H4 (cell line): ENCODE measurements around the gene TNFAIP3. TPM values are rescaled to one million over a fixed set of nuclear protein-coding genes. Genes with fewer than 3 reads are reported as not detected.

Experiments
- DNase-seq: peaks from one replicate; pipeline ENCODE4 v3.0.0-alpha.2; 2015; ENCODE audit warnings: low spot score
- total RNA-seq: library from RNA; depleted of rRNA; stranded (reverse); fragments of >200 nt; shearing (Covaris generic); gene quantifications from 2 replicates; pipeline ENCODE4 v1.2.3, GENCODE V29; 2014

Gene TNFAIP3
- total RNA-seq, 1 experiment from 2014 or later, result 0.45 TPM

GRCh38 chr6:137864812-137865508, 2.1 kb upstream of the TNFAIP3 start:
- DNase-seq, result no peak

GRCh38 chr6:137866200-137866913, 702 bp upstream of the TNFAIP3 start:
- DNase-seq, result no peak

GRCh38 chr6:137867685-137868509, 838 bp downstream of the TNFAIP3 start:
- no peak for DNase-seq

- no peak for DNase-seq
Measured at GRCh38 chr6:137868721-137869548, 1.9 kb downstream of the TNFAIP3 start.

GRCh38 chr6:137869549-137870307, 2.7 kb downstream of the TNFAIP3 start:
- DNase-seq, result no peak

GRCh38 chr6:137870308-137870644, 3.2 kb downstream of the TNFAIP3 start:
- DNase-seq, result no peak

- DNase-seq, result no peak
Measured at GRCh38 chr6:137870744-137871247, 3.7 kb downstream of the TNFAIP3 start.

GRCh38 chr6:137871291-137871690, 4.2 kb downstream of the TNFAIP3 start:
- no peak for DNase-seq

- no peak for DNase-seq
Measured at GRCh38 chr6:137871831-137872454, 4.9 kb downstream of the TNFAIP3 start.

- DNase-seq, result no peak
Measured at GRCh38 chr6:137872581-137873115, 5.6 kb downstream of the TNFAIP3 start.

GRCh38 chr6:137873273-137873762, 6.3 kb downstream of the TNFAIP3 start:
- peak; percentile 43 for DNase-seq

GRCh38 chr6:137874204-137875057, 7.4 kb downstream of the TNFAIP3 start:
- DNase-seq, result no peak

GRCh38 chr6:137875058-137875520, 8.0 kb downstream of the TNFAIP3 start:
- DNase-seq, result no peak

GRCh38 chr6:137875606-137876005, 8.5 kb downstream of the TNFAIP3 start:
- no peak for DNase-seq

GRCh38 chr6:137876547-137876946, 9.5 kb downstream of the TNFAIP3 start:
- no peak for DNase-seq

- no peak for DNase-seq
Measured at GRCh38 chr6:137877113-137877512, 10.1 kb downstream of the TNFAIP3 start.

- no peak for DNase-seq
Measured at GRCh38 chr6:137877606-137878005, 10.5 kb downstream of the TNFAIP3 start.

GRCh38 chr6:137878029-137878428, 11.0 kb downstream of the TNFAIP3 start:
- DNase-seq, result no peak
